GM12801 (cell line): ENCODE measurements around the gene PPP1R16B.

Experiments
- CTCF ChIP-seq: IDR thresholded peaks from one replicate; pipeline ENCODE4 v1.5.1; 2011; ENCODE audit warnings: control low read depth; ENCODE audit not compliant: insufficient read length; ENCODE audit errors: extremely low read depth

PPP1R16B gene

GRCh38 chr20:38952153-38952552 lies 146.7 kb downstream of the PPP1R16B start:
- TF ChIP-seq CTCF, result no peak

GRCh38 chr20:38953630-38954340 lies 148.3 kb downstream of the PPP1R16B start:
- TF ChIP-seq CTCF, result no peak

GRCh38 chr20:38957235-38957876 lies 151.9 kb downstream of the PPP1R16B start:
- TF ChIP-seq CTCF, result no peak

GRCh38 chr20:38957915-38958485 lies 152.5 kb downstream of the PPP1R16B start:
- no peak for TF ChIP-seq CTCF

GRCh38 chr20:38961530-38962043 lies 156.1 kb downstream of the PPP1R16B start:
- no peak for TF ChIP-seq CTCF

- TF ChIP-seq CTCF, result no peak
Observed at GRCh38 chr20:38962044-38962927, 156.8 kb downstream of the PPP1R16B start, which contains the start of gene DHX35. DHX35 (plus strand) TSS chr20:38962344; CDS start chr20:38962368, 24 bp downstream.
